HT1080 (cell line): ENCODE data around the gene CPLANE2. TPM values are rescaled to one million over a fixed set of nuclear protein-coding genes. Genes with fewer than 3 reads are reported as not detected.
A peak's percentile ranks its signal among the peaks of the same experiment; 100 is the strongest.
"Not testable (repeated sequence)": the region's sequence is repeated elsewhere in the genome, so short reads cannot be mapped to it uniquely, and the experiment has no call there.

Source experiments
- DNase-seq: peaks from one replicate; pipeline ENCODE4 v3.0.0-alpha.2; 2015; ENCODE audit warnings: low read depth
- total RNA-seq: library from RNA; depleted of rRNA; stranded (reverse); fragments of >200 nt; shearing (Covaris generic); gene quantifications from 2 replicates; pipeline ENCODE4 v1.2.3, GENCODE V29; 2014

CPLANE2 gene
- total RNA-seq, 1 experiment from 2014 or later = 9.2 TPM

DNA sequence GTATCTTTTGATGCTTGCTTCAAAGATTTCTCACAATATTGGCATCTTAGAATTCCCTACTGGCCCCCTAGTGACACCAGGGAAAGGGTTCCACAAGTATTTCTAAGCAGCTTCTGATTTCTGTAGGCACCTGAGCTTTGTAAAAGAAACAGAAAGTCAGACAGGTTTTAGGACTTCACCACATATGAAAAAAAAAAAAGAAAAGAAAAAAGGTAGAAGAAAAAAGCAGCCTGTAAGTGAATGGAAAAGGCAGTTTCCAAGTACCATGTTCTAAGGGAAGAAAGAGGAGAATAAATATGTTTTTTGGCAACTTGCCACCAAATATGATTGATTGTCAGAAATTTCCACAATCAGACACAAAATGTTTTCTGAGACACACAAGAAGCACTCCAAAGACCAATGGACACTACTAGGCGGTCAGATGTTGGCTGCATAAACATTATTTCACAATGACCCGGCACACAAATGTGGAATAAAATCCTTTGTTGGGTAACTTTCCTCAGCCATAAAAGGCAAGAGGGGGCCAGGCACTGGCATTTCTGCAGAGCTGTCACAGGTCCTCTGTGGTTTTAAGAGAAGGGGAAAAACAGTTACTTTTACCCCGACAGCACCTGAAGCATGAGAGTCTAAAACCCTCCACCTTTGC, 12.7 kb upstream of the CPLANE2 start:
- no peak for DNase-seq

DNA sequence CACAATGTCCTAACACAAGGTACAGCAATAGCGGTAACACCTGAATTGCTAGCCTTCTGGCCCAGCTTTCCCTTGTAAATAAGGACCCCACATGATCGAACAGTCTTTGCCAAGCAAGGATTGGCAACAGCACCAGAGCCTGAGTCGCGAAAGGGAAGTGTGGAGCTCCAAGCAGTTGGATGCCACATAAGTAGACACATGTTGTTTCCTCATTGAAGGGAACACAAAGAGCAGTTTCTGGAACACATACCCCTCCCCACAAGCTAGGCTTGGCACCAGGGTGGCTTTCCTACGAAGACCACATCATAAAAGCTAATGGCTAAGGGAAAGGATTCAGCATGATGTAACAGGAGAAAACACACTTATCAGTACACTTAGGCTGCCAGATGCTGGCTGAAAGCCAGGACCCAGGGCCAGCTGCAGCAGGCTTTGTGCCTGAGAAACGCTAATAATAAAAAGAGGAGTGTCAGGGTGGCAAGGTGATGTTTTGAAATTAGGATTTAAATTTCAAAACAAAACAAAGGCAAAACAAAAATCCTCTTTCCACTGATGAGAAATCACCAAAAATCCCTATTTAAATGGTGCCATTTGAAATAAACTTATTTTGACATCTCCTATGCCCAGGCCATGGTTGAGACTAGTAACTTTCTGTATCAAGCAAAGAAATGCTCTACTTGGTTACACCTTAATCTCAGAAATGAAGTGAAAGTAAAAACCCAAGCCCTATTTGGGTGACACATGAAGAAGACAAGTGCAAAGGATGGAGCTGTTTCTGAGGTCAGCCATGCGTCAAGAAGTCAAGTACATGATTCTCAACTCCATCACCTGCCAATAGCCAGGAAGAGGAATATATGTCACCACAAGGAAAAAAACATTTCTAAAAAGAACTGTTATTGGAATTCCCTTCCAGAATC, 11.9 kb upstream of the CPLANE2 start:
- DNase-seq = peak; percentile 66

- no peak for DNase-seq
These were observed 11.0 kb upstream of the CPLANE2 start for GRCh38 chr1:16248007-16248436.

- no peak for DNase-seq
These were observed 10.5 kb upstream of the CPLANE2 start for GRCh38 chr1:16247441-16247840.

GRCh38 chr1:16246961-16247360, 10.0 kb upstream of the CPLANE2 start:
- no peak for DNase-seq

- DNase-seq = not testable (repeated sequence)
These were observed 9.3 kb upstream of the CPLANE2 start for GRCh38 chr1:16246239-16246638.

DNA sequence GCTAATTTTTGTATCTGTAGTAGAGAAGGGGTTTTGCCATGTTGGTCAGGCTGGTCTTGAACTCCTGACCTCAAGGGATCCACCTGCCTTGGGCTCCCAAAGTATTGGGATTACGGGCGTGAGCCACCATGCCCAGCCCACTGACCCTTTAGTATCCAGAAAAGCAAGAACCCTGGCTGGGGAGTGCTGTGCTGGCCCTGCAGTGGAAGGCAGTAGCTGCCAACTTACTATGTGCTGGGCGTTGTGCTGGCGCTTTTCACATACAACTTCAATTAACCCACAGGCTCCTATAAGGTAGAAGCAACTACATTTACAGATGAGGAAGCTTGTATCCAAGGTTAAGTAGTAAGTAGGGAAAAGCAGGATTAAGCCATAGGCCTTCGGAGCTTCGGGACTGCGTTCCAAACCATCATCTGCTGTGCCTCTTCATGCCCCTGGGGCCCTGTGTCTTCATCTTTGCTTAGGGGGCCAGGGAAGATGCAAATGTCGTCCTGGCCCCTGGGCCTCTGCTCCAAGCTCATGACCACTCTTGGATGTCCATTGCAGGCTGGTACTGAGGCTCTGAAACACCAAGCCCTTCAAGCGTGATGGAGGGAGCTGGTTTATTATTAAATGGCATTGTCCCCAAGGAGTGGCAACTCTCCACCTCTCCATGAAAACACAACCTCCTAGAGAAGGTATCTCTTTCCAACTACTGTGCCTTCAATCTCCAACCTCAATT, 8.7 kb upstream of the CPLANE2 start:
- no peak for DNase-seq

DNA sequence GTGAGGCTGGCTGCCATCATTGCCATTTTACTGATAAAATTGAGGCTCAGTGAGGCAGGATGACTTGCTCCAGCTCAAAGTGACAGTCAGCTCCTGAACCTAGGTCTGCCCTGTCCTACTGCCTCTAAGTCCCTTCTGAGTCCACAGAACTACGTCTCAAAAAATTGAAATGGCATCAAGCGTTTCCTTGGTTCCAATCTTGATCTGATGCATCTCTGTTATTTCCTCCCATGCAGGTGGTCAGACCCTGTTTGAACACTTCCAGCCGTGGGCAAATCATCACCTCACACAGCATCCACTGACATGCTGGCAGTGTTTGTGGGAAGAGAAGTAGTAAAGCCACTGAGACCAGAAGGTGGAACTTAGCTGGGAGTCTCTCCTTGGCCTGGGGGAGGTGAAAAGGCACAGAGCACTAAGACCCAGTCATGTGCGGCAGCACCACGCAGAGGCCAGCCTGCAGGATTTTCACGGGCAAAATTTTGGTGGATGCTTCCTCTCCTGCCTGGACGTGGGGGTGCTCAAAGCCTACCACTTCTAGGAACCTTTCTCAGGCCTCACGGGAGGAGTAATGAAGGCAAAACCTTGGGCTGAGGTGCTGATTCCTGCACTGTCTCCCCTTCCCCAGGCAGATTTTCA, 7.8 kb upstream of the CPLANE2 start:
- DNase-seq = no peak

GRCh38 chr1:16243936-16244649, 7.1 kb upstream of the CPLANE2 start:
- peak; percentile 72 for DNase-seq

- no peak for DNase-seq
These were observed 6.2 kb upstream of the CPLANE2 start for GRCh38 chr1:16243215-16243610.

- DNase-seq = no peak
These were observed 5.7 kb upstream of the CPLANE2 start for GRCh38 chr1:16242556-16243214.

- DNase-seq = no peak
These were observed 4.3 kb upstream of the CPLANE2 start for GRCh38 chr1:16241221-16241708.

DNA sequence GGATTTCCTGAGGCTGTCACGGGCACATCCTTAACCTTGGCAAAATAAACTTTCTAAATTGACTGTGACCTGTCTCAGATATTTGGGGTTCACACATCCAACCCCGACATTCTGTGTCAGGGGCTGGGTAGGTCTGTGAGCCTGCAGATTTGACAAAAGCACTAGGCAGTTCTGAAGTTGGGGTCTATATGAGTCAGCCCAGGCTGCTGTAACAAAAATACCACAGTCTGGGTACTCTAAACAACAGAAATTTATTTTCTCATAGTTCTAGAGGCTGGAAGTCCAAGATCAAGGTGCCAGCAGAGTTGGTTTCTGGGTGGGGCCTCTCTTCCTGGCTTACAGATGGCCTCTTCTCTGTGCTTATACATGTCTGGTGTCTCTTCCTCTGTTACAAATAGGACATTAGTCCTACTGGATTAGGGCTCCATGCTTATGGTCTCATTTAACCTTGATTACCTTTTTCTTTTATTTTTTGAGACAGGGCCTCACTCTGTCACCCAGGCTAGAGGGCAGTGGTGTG, 3.0 kb upstream of the CPLANE2 start:
- no peak for DNase-seq

DNA sequence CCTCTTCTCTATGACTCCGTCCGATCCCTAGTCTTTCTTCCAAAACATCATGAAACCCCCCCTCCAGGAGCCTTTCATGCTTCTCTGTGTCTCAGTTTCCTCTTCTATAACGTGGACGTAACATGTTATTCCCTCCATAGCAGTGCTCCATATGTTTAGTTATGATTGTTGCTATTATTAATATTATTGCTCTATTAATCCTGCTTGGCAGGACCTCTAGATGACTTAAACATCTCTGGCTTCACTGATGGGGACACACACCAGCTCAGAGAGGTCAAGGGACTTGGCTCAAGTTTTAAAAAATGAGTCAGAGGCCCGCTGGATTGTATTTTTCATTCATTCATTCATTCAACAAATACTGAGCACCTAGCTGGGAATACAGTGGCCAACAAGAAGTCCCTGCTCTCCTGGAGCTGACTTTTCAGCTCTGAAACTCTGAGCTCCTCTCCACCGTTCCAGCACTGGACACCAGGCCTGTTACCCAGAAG, 404 bp upstream of the CPLANE2 start:
- DNase-seq = peak; percentile 18

- peak; percentile 55 for DNase-seq
These were observed 956 bp downstream of the CPLANE2 start for GRCh38 chr1:16235944-16236510.

DNA sequence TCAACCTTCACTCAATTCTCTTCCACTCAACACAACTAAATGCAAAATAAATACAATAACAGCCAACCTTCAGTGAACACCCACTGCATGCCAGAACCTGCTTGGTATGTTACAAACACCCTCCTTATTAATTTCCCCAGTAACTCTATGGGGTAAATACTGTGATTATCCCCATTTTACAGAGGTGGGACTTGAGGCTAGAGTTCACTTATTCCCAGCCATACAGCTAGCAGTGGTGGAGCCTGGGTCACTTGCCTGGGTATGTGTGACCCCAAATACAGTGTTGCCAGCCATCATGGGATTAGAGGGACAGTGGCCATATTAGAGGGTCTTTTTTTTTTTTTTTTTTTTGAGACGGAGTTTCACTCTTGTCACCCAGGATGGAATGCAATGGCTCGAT, 1.6 kb downstream of the CPLANE2 start:
- DNase-seq = no peak

DNA sequence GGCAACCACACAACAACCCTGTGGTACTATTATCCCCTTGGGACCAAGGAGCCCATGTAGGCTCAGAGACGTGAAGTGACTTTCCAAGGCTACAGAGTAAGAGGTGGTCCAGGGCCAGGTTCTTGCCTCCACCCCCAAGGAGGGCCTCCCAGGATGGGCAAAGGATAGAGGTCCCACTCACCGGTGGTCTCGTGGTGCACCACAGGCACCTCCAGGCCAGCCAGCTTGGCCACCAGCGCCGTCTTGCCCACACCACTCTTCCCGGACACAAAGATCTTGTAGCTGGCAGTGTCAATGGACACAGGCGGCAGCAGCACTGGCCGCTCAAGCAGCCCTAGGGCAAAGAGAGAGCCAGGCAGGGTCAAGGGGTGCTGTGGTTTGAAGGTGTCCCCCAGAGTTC, 3.6 kb downstream of the CPLANE2 start:
- DNase-seq = no peak

GRCh38 chr1:16232316-16232710, 4.7 kb downstream of the CPLANE2 start:
- no peak for DNase-seq
